K562 (cell line): Measurements from ENCODE around the gene GALNT12. TPM values are rescaled to one million over a fixed set of nuclear protein-coding genes. Genes with fewer than 3 reads are reported as not detected.

Experiments
- ATAC-seq: fragments of 200-7000 bp; cut with Tn5 transposase; 3 replicates; pipeline ENCODE4 v1.9.1; 2020; ENCODE audit warnings: moderate library complexity
- BruUV-seq: library from RNA; stranded (reverse); fragments of 400-500 nt; replicated peaks from 2 replicates; lab custom pipeline; 2021; lab: Mats Ljungman, UMichigan
- CTCF ChIA-PET: fragments of 300-600 bp; formaldehyde crosslinking; extraction: SDS; loops from one replicate; lab custom pipeline; 2021; ENCODE audit warnings: low intra/inter-chr PET ratio; lab: Yijun Ruan, JAX
- POLR2A ChIA-PET: fragments of 300-600, 350-650 bp; sonication (Branson Sonifier 250); formaldehyde crosslinking; extraction: SDS; loops from one replicate; lab custom pipeline; 2021; ENCODE audit warnings: antibody characterized with exemption, inconsistent platforms; lab: Yijun Ruan, JAX
- DNase-seq, 4 experiments: peaks; one replicate each; pipeline versions ENCODE4 v3.0.0 to v3.0.0-alpha.2; 2011 to 2018; ENCODE audit warnings: low spot score in 3 of 4, mixed read lengths in 3 of 4; ENCODE audit errors: extremely low read depth in 1 of 4
- FAIRE-seq: peaks from 2 replicates; lab custom pipeline; 2011; peaks lifted over from hg19 to GRCh38; lab: Jason Lieb, UNC
- H2AFZ ChIP-seq: 2 replicates; pipeline ENCODE4 v1.6.0; 2011; ENCODE audit warnings: low read depth, low read length, control low read depth, inconsistent platforms
- H3K27ac ChIP-seq: fragments of 200-600 bp; 3 replicates; pipeline ENCODE4 v1.8.0; 2011; ENCODE audit warnings: low read depth, mild to moderate bottlenecking, control low read depth, inconsistent platforms, low read length, moderate library complexity, mixed read lengths; ENCODE audit errors: extremely low read depth
- H3K27me3 ChIP-seq, 2 experiments: fragments of 300-600 bp in 1 of 2; 2 replicates in 1 of 2; 3 replicates in 1 of 2; pipeline versions ENCODE4 v1.6.0 to v1.8.0; 2011; ENCODE audit warnings: inconsistent platforms in 2 of 2, low read length in 2 of 2, mild to moderate bottlenecking in 1 of 2, mixed read lengths in 1 of 2, moderate library complexity in 1 of 2; ENCODE audit not compliant: control insufficient read depth in 2 of 2, insufficient read depth in 2 of 2
- H3K36me3 ChIP-seq: fragments of 300-600 bp; 3 replicates; pipeline ENCODE4 v1.8.0; 2011; ENCODE audit warnings: mild to moderate bottlenecking, low read length, inconsistent platforms; ENCODE audit not compliant: control insufficient read depth, insufficient read depth
- H3K4me1 ChIP-seq, 2 experiments: fragments of 200-600 bp in 1 of 2; replicated peaks in 1 of 2; 2 replicates in 1 of 2; 3 replicates in 1 of 2; pipeline versions ENCODE4 v1.5.1 to v1.8.0; 2011; ENCODE audit warnings: inconsistent platforms in 2 of 2, low read length in 2 of 2, mild to moderate bottlenecking in 1 of 2, mixed read lengths in 1 of 2, moderate library complexity in 1 of 2; ENCODE audit not compliant: control insufficient read depth in 2 of 2, insufficient read depth in 2 of 2
- H3K4me2 ChIP-seq: 2 replicates; pipeline ENCODE4 v1.6.1; 2011; ENCODE audit warnings: low read length, control low read depth, inconsistent platforms, mixed read lengths; ENCODE audit not compliant: insufficient read depth
- H3K4me3 ChIP-seq: fragments of 200-600 bp; sonication (generic), shearing (Covaris generic); 2 replicates; pipeline ENCODE4 v1.5.1; 2016; ENCODE audit warnings: control low read depth, inconsistent platforms
- H3K79me2 ChIP-seq: fragments of 200-600 bp; 3 replicates; pipeline ENCODE4 v1.8.0; 2011; ENCODE audit warnings: low read length, inconsistent platforms; ENCODE audit not compliant: control insufficient read depth, insufficient read depth
- H3K9ac ChIP-seq, 2 experiments: 2 replicates each; pipeline versions ENCODE4 v1.6.0 to v1.6.1; 2011; ENCODE audit warnings: low read depth in 2 of 2, low read length in 2 of 2, control low read depth in 1 of 2, inconsistent platforms in 1 of 2, mild to moderate bottlenecking in 1 of 2, mixed read lengths in 1 of 2; ENCODE audit not compliant: insufficient read depth in 1 of 2
- H3K9me1 ChIP-seq: one replicate; pipeline ENCODE4 v1.6.0; 2011; ENCODE audit warnings: inconsistent platforms, mild to moderate bottlenecking, low read length, moderate library complexity; ENCODE audit not compliant: control insufficient read depth, insufficient read depth
- H3K9me3 ChIP-seq: replicated peaks from 2 replicates; pipeline ENCODE4 v1.5.1; 2011; ENCODE audit warnings: low read depth, low read length, inconsistent platforms; ENCODE audit not compliant: control insufficient read depth, insufficient read depth
- H4K20me1 ChIP-seq: replicated peaks from 2 replicates; pipeline ENCODE4 v1.6.1; 2011; ENCODE audit warnings: low read length, inconsistent platforms, mixed read lengths; ENCODE audit not compliant: control insufficient read depth, insufficient read depth
- BCOR ChIP-seq: fragments of 450-650 bp; IDR thresholded peaks from 2 replicates; pipeline ENCODE4 v1.6.1; 2016
- HDAC2 ChIP-seq: fragments of 450-650 bp; IDR thresholded peaks from 2 replicates; pipeline ENCODE4 v1.6.1; 2016; ENCODE audit warnings: mild to moderate bottlenecking
- HNRNPLL ChIP-seq: fragments of 200-400 bp; formaldehyde crosslinking; IDR thresholded peaks from 2 replicates; pipeline ENCODE4 v1.6.1; 2017; ENCODE audit warnings: low read length, low read depth, mild to moderate bottlenecking; ENCODE audit not compliant: poor library complexity, severe bottlenecking
- KDM1A ChIP-seq, 2 experiments: fragments of 450-650 bp; IDR thresholded peaks; 2 replicates each; pipeline ENCODE4 v1.6.1; 2016; ENCODE audit warnings: mild to moderate bottlenecking in 2 of 2
- NFE2L1 ChIP-seq: fragments of 450-650 bp; IDR thresholded peaks from 2 replicates; pipeline ENCODE4 v1.6.1; 2016; ENCODE audit warnings: missing genetic modification characterization, low read depth, mild to moderate bottlenecking, missing compliant biosample characterization, moderate library complexity, borderline replicate concordance
- NFIX ChIP-seq: fragments of 250-450 bp; sonication (Bioruptor Pico); IDR thresholded peaks from 2 replicates; pipeline ENCODE4 v1.4.0; 2020; ENCODE audit warnings: low read depth, mild to moderate bottlenecking, moderate library complexity
- RBM17 ChIP-seq: fragments of 200-400 bp; formaldehyde crosslinking; IDR thresholded peaks from 2 replicates; pipeline ENCODE4 v1.6.1; 2017; ENCODE audit warnings: low read depth, mild to moderate bottlenecking, low read length, borderline replicate concordance
- RBM25 ChIP-seq: fragments of 200-400 bp; formaldehyde crosslinking; IDR thresholded peaks from 2 replicates; pipeline ENCODE4 v1.6.1; 2018; ENCODE audit warnings: low read length, low read depth, moderate library complexity; ENCODE audit not compliant: severe bottlenecking
- RCOR1 ChIP-seq, 2 experiments: IDR thresholded peaks; 2 replicates each; pipeline ENCODE4 v1.6.1; 2012; ENCODE audit warnings: low read depth in 2 of 2, low read length in 2 of 2, borderline replicate concordance in 1 of 2, improper control_type of control experiment in 1 of 2
- SPI1 ChIP-seq: IDR thresholded peaks from 2 replicates; pipeline ENCODE4 v1.6.1; 2011; ENCODE audit warnings: low read depth, low read length, control low read depth, borderline replicate concordance
- SRSF9 ChIP-seq: fragments of 200-400 bp; formaldehyde crosslinking; IDR thresholded peaks from 2 replicates; pipeline ENCODE4 v1.6.1; 2017; ENCODE audit warnings: low read depth, low read length, borderline replicate concordance
- SUPT5H ChIP-seq: fragments of 450-650 bp; IDR thresholded peaks from 2 replicates; pipeline ENCODE4 v1.6.1; 2016
- ZFP36 ChIP-seq: fragments of 150-350 bp; IDR thresholded peaks from 2 replicates; pipeline ENCODE4 v1.6.1; 2018; ENCODE audit warnings: low read length, low read depth; ENCODE audit not compliant: partially characterized antibody
- ZNF133 ChIP-seq: fragments of 250-450 bp; sonication (Bioruptor Pico); IDR thresholded peaks from 2 replicates; pipeline ENCODE4 v1.4.0; 2020; ENCODE audit warnings: mild to moderate bottlenecking
- ZNF274 ChIP-seq: IDR thresholded peaks from 2 replicates; pipeline ENCODE4 v1.6.1; 2011; ENCODE audit warnings: low read depth, mild to moderate bottlenecking, low read length, moderate library complexity, borderline replicate concordance
- WGBS: fragments of 100-300 bp; shearing (Covaris generic); methylation state at CpG from one replicate; pipeline ENCODE4 v1.1.6; 2016; ENCODE audit warnings: low coverage, mixed read lengths; ENCODE audit not compliant: insufficient coverage; ENCODE audit errors: missing lambda C conversion rate; 5-methylcytosine and 5-hydroxymethylcytosine counted together
- in situ Hi-C: fragments of 300-500 bp; cut with MboI; formaldehyde crosslinking; loops from 4 replicates; pipeline ENCODE4 v1.15.0; 2018; ENCODE audit warnings: inconsistent platforms, mixed read lengths
- intact Hi-C: fragments of 100-400 bp; cut with micrococcal nuclease; formaldehyde crosslinking; loops from 2 replicates; pipeline ENCODE4 v1.14.2; 2022
- polyA plus RNA-seq, 8 experiments: library from polyadenylated mRNA; depleted of rRNA in 4 of 8; stranded (reverse) in 5 of 8; unstranded in 3 of 8; fragments of >200 nt; fragmentation: Nextera tagmentation in 2 of 8; fragmentation: Illumina TruSeq in 1 of 8; extraction: Ambion mirVana in 2 of 8; extraction: Trizol in 1 of 8; gene quantifications; 2 replicates each; pipeline versions ENCODE4 v1.2.1 to v1.2.3, GENCODE V29; 2011 to 2014; ENCODE audit warnings: inconsistent platforms in 1 of 8, missing spikeins in 1 of 8
- total RNA-seq, 7 experiments: library from RNA; depleted of rRNA in 6 of 7; stranded (reverse); fragments of >200 nt in 6 of 7; fragmentation: Illumina TruSeq in 2 of 7; extraction: Trizol in 2 of 7; gene quantifications; 2 replicates each; pipeline versions ENCODE4 v1.2.1 to v1.2.3, GENCODE V29; 2011 to 2021; ENCODE audit warnings: low replicate concordance in 1 of 7
- TF ChIP-seq, protein P1 (sequence below): sonication (generic); formaldehyde crosslinking; IDR thresholded peaks from 2 replicates; pipeline ENCODE4 v1.4.0; 2020; ENCODE audit warnings: mild to moderate bottlenecking, missing genetic modification reagents

Gene GALNT12
- total and polyA plus RNA-seq, 9 of the 15 experiments (the other 6 are each of a cell fraction or from before 2014, with no cell fraction given), result 29.7 to 82.9 (median 44.2) TPM

DNA sequence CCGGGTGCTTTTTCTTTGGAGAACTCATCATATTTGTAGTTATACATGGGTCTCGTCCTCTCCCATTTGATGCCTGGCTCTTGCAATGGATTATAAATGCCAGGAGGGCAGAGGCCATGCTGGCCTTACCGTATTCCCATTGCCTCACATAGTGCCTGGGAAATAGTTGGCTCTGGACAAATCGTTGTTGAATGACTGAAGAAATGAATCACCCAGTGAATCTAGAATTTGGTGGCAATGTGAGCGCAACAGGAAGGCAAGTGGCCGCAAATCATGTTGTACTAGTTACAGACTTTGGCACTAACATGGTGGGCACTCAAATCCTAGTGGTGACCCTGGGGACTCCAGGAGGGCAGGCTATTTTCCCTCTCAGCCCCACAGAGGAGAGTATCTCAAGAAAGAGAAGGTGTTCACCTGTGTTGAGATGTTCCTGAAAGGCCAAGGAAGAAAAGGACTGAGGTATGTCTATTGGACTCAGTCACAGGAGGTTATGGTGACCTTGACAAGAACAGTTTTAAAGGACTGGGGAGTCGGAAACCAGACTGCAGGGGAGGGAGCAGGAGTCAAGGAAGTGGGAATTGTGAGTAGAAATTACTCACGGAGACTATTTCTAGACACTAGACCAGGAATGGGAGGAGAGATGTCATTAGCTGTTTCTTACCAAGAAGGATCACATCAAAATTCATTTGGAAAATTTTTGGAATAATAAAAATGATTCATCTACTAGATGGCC lies 74.5 kb downstream of the GALNT12 start:
- no TSS peak for BruUV-seq
- 70% methylated on average over 8 of the region's 8 CpGs for WGBS
- CTCF ChIA-PET, result no interaction called here

DNA sequence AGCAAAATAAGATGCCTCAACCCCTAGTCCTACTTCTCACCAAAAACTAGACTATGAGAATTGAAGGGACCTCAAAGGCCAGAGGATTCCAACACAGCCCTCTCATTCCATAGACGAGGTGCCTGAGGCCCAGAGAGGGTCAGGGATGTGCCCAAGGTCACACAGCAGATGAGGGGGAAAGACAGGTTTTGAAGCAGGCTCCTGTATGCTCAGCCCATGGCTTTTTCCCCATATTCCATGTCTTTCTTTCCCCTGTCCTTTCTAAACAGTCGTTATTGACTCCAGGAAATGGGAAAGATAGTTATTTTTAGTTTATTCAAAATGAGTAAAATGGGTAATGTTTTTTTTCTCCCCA lies 75.1 kb downstream of the GALNT12 start:
- no peak for DNase-seq
- in situ Hi-C loops, result no loop called here
- no peak for ATAC-seq
- Histone ChIP-seq H3K79me2 (no peaks in the 10 kb centered on the region), H2AFZ (no peak overlapping the region), H3K27me3 (no peaks in the 10 kb centered on the region), H3K4me2 (no peak overlapping the region), H3K9me3 (no peaks in the 10 kb centered on the region), H3K9me1 (no peaks in the 10 kb centered on the region), H3K27ac (no peak overlapping the region), H4K20me1 (no peaks in the 10 kb centered on the region), H3K4me3 (no peak overlapping the region), H3K9ac (no peak overlapping the region), H3K4me1 (peaks cover 0 to 27% of the 10 kb centered on the region in 2 experiments; a peak in 4 of 5 replicates), H3K36me3 (no peaks in the 10 kb centered on the region)
- no peak for FAIRE-seq
- intact Hi-C loops, result no loop called here
- CTCF ChIA-PET, result no interaction called here
- WGBS, result 19% methylated on average over 2 of the region's 2 CpGs
- POLR2A ChIA-PET, result no interaction called here
- BruUV-seq, result no TSS peak
- TF ChIP-seq HDAC2, result peak; percentile 31; the same call in 1 of the 2 replicates
- no peak for TF ChIP-seq SUPT5H
- TF ChIP-seq ZFP36, result peak; percentile 84
- no peak for TF ChIP-seq SRSF9
- TF ChIP-seq, protein P1, sequence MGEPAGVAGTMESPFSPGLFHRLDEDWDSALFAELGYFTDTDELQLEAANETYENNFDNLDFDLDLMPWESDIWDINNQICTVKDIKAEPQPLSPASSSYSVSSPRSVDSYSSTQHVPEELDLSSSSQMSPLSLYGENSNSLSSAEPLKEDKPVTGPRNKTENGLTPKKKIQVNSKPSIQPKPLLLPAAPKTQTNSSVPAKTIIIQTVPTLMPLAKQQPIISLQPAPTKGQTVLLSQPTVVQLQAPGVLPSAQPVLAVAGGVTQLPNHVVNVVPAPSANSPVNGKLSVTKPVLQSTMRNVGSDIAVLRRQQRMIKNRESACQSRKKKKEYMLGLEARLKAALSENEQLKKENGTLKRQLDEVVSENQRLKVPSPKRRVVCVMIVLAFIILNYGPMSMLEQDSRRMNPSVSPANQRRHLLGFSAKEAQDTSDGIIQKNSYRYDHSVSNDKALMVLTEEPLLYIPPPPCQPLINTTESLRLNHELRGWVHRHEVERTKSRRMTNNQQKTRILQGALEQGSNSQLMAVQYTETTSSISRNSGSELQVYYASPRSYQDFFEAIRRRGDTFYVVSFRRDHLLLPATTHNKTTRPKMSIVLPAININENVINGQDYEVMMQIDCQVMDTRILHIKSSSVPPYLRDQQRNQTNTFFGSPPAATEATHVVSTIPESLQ (CRISPR knock-in tag), result no peak
- TF ChIP-seq ZNF133 (CRISPR knock-in tag), result no peak
- TF ChIP-seq RBM17, result no peak
- TF ChIP-seq BCOR, result peak; percentile 84
- TF ChIP-seq RBM25, result peak; percentile 96
- no peak for TF ChIP-seq NFE2L1 (tag)
- no peak for TF ChIP-seq SPI1
- peak in 1 of 2 experiments; percentile 49; a peak in 3 of 4 replicates for TF ChIP-seq KDM1A (IDR thresholded peaks at IDR 0.05)
- no peak for TF ChIP-seq RCOR1 (IDR thresholded peaks at IDR 0.05; ENCODE audit: borderline replicate concordance in 1 of 2, low read depth in 2 of 2, low read length in 2 of 2)
- TF ChIP-seq NFIX, result no peak

More for the DNA sequence above, 74.5 kb downstream of the GALNT12 start:
- Histone ChIP-seq H3K4me1 (peaks cover 0 to 22% of the 10 kb centered on the region in 2 experiments; a peak in 4 of 5 replicates), H4K20me1 (no peaks in the 10 kb centered on the region), H3K9me3 (no peaks in the 10 kb centered on the region), H2AFZ (no peak overlapping the region), H3K27ac (no peak overlapping the region), H3K36me3 (no peaks in the 10 kb centered on the region), H3K9me1 (no peaks in the 10 kb centered on the region), H3K4me2 (no peak overlapping the region), H3K9ac (no peak overlapping the region), H3K79me2 (no peaks in the 10 kb centered on the region), H3K4me3 (no peak overlapping the region), H3K27me3 (no peaks in the 10 kb centered on the region)
- POLR2A ChIA-PET, result no interaction called here
- ATAC-seq, result no peak
- in situ Hi-C loops, result no loop called here
- intact Hi-C loops, result no loop called here
- FAIRE-seq, result peak; percentile 35
- no peak for DNase-seq
- TF ChIP-seq ZNF274, result no peak
- no peak for TF ChIP-seq HNRNPLL
